ENCODE data around the gene FBN3. TPM values are rescaled to one million over a fixed set of nuclear protein-coding genes. Genes with fewer than 3 reads are reported as not detected.
A peak's percentile ranks its signal among the peaks of the same experiment; 100 is the strongest.

Gene FBN3
- total and polyA plus RNA-seq, 8 donors, result 0.63 to 84.0 (median 69.7) TPM

- no peaks in the 10 kb centered on the region for H3K4me1 ChIP-seq
- no peaks in the 10 kb centered on the region for H3K27me3 ChIP-seq
- intact Hi-C loops (cut with DNase I), result no loop called here
- no peaks in the 10 kb centered on the region for H3K36me3 ChIP-seq
- peak in 1 of 4 donors; percentile 8 for DNase-seq
- ATAC-seq, result no peak
- H3K9me3 ChIP-seq, result no peaks in the 10 kb centered on the region
- H3K27ac ChIP-seq, result no peak overlapping the region
- no peak overlapping the region for H3K4me3 ChIP-seq
- TF ChIP-seq, protein P1, sequence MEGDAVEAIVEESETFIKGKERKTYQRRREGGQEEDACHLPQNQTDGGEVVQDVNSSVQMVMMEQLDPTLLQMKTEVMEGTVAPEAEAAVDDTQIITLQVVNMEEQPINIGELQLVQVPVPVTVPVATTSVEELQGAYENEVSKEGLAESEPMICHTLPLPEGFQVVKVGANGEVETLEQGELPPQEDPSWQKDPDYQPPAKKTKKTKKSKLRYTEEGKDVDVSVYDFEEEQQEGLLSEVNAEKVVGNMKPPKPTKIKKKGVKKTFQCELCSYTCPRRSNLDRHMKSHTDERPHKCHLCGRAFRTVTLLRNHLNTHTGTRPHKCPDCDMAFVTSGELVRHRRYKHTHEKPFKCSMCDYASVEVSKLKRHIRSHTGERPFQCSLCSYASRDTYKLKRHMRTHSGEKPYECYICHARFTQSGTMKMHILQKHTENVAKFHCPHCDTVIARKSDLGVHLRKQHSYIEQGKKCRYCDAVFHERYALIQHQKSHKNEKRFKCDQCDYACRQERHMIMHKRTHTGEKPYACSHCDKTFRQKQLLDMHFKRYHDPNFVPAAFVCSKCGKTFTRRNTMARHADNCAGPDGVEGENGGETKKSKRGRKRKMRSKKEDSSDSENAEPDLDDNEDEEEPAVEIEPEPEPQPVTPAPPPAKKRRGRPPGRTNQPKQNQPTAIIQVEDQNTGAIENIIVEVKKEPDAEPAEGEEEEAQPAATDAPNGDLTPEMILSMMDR (IDR thresholded peaks at IDR 0.05), result no peak
These were observed 128.0 kb downstream of the FBN3 start for GRCh38 chr19:8021374-8021773.

- intact Hi-C loops (cut with DNase I), result no loop called here
- Histone ChIP-seq H3K4me3 (no peak overlapping the region), H3K9me3 (no peaks in the 10 kb centered on the region), H3K27me3 (no peaks in the 10 kb centered on the region), H3K27ac (no peak overlapping the region), H3K36me3 (no peaks in the 10 kb centered on the region), H3K4me1 (no peaks in the 10 kb centered on the region)
- TF ChIP-seq, protein P1 (IDR thresholded peaks at IDR 0.05), result no peak
- no peak for ATAC-seq
- DNase-seq, result peak in 1 of 4 donors; percentile 24
These were observed 128.7 kb downstream of the FBN3 start for GRCh38 chr19:8020681-8021080.

- DNase-seq, result peak in 1 of 4 donors; percentile 37
These were observed 131.6 kb downstream of the FBN3 start for GRCh38 chr19:8017808-8018207.

More at GRCh38 chr19:8017808-8018207, 131.6 kb downstream of the FBN3 start:
- no peaks in the 10 kb centered on the region for H3K36me3 ChIP-seq
- no peak overlapping the region for H3K27ac ChIP-seq
- H3K27me3 ChIP-seq, result no peaks in the 10 kb centered on the region
- no peaks in the 10 kb centered on the region for H3K4me1 ChIP-seq
- H3K9me3 ChIP-seq, result no peaks in the 10 kb centered on the region
- peak; percentile 54 for ATAC-seq
- TF ChIP-seq, protein P1 (IDR thresholded peaks at IDR 0.05), result no peak
- no peak overlapping the region for H3K4me3 ChIP-seq
- intact Hi-C loops (cut with DNase I), result no loop called here

Other genes starting within 250 kb of the FBN3 start
- gene MAP2K7, start 245.7 kb downstream of the FBN3 start, total RNA-seq, result 10 to 100 TPM; 30.5 to 31.1 TPM
- gene MAP2K7, start 245.7 kb downstream of the FBN3 start, polyA plus RNA-seq (ENCODE audit: insufficient read length in 6 of 6), result 10 to 100 TPM; 25.7 to 33.1 (median 30.5) TPM
- under 1 TPM; 0.29 to 0.55 TPM for gene TGFBR3L, start 234.8 kb downstream of the FBN3 start, total RNA-seq
- under 1 TPM in 4 of 6 donors, not detected in 2; 0.11 to 0.26 (median 0.19) TPM for gene TGFBR3L, start 234.8 kb downstream of the FBN3 start, polyA plus RNA-seq (ENCODE audit: insufficient read length in 6 of 6)
- gene SNAPC2, start 229.3 kb downstream of the FBN3 start, total RNA-seq, result 10 to 100 TPM; 15.2 to 20.5 TPM
- 10 to 100 TPM; 11.1 to 18.5 (median 14.9) TPM for gene SNAPC2, start 229.3 kb downstream of the FBN3 start, polyA plus RNA-seq (ENCODE audit: insufficient read length in 6 of 6)
- gene CTXN1, start 223.5 kb downstream of the FBN3 start, total RNA-seq, result 1 to 10 TPM; 6.5 to 8.5 TPM
- gene CTXN1, start 223.5 kb downstream of the FBN3 start, polyA plus RNA-seq (ENCODE audit: insufficient read length in 6 of 6), result 10 to 100 TPM in 3 of 6 donors, 1 to 10 TPM in 3; 4.2 to 13.3 (median 9.9) TPM
- 10 to 100 TPM; 42.2 to 52.1 TPM for gene TIMM44, start 205.9 kb downstream of the FBN3 start, total RNA-seq
- 10 to 100 TPM; 36.7 to 56.5 (median 42.9) TPM for gene TIMM44, start 205.9 kb downstream of the FBN3 start, polyA plus RNA-seq (ENCODE audit: insufficient read length in 6 of 6)
- gene ELAVL1, start 144.0 kb downstream of the FBN3 start, total RNA-seq, result 10 to 100 TPM; 67.8 to 73.2 TPM
- gene ELAVL1, start 144.0 kb downstream of the FBN3 start, polyA plus RNA-seq (ENCODE audit: insufficient read length in 6 of 6), result 10 to 100 TPM; 64.3 to 76.0 (median 71.2) TPM
- gene CCL25, start 96.8 kb downstream of the FBN3 start, total RNA-seq, result not detected
- under 1 TPM in 4 of 6 donors, not detected in 2; 0.23 to 0.46 (median 0.37) TPM for gene CCL25, start 96.8 kb downstream of the FBN3 start, polyA plus RNA-seq (ENCODE audit: insufficient read length in 6 of 6)
- 10 to 100 TPM; 36.8 to 38.6 TPM for gene CERS4, start 59.8 kb upstream of the FBN3 start, total RNA-seq
- 10 to 100 TPM; 46.1 to 59.1 (median 51.9) TPM for gene CERS4, start 59.8 kb upstream of the FBN3 start, polyA plus RNA-seq (ENCODE audit: insufficient read length in 6 of 6)
- gene CD320, start 158.8 kb upstream of the FBN3 start, total RNA-seq, result 10 to 100 TPM; 44.1 to 58.3 TPM
- 10 to 100 TPM; 30.4 to 42.5 (median 34.0) TPM for gene CD320, start 158.8 kb upstream of the FBN3 start, polyA plus RNA-seq (ENCODE audit: insufficient read length in 6 of 6)
- gene NDUFA7, start 171.8 kb upstream of the FBN3 start, total RNA-seq, result 10 to 100 TPM; 38.7 to 40.8 TPM
- gene NDUFA7, start 171.8 kb upstream of the FBN3 start, polyA plus RNA-seq (ENCODE audit: insufficient read length in 6 of 6), result 10 to 100 TPM; 32.0 to 51.6 (median 37.7) TPM
- 1,000 to 10,000 TPM; 1,595 to 1,630 TPM for gene RPS28, start 171.9 kb upstream of the FBN3 start, total RNA-seq
- gene RPS28, start 171.9 kb upstream of the FBN3 start, polyA plus RNA-seq (ENCODE audit: insufficient read length in 6 of 6), result 100 to 1,000 TPM; 565 to 753 (median 599) TPM
- 10 to 100 TPM; 14.4 to 29.0 TPM for gene KANK3, start 193.7 kb upstream of the FBN3 start, total RNA-seq
- 10 to 100 TPM; 14.6 to 24.9 (median 15.5) TPM for gene KANK3, start 193.7 kb upstream of the FBN3 start, polyA plus RNA-seq (ENCODE audit: insufficient read length in 6 of 6)
- gene ANGPTL4, start 214.6 kb upstream of the FBN3 start, total RNA-seq, result 10 to 100 TPM in 1 of 2 donors, 1 to 10 TPM in 1; 2.5 to 24.8 TPM
- 1 to 10 TPM; 3.1 to 7.0 (median 4.3) TPM for gene ANGPTL4, start 214.6 kb upstream of the FBN3 start, polyA plus RNA-seq (ENCODE audit: insufficient read length in 6 of 6)
- 100 to 1,000 TPM in 1 of 2 donors, 10 to 100 TPM in 1; 91.6 to 116 TPM for gene RAB11B, start 240.8 kb upstream of the FBN3 start, total RNA-seq
- gene RAB11B, start 240.8 kb upstream of the FBN3 start, polyA plus RNA-seq (ENCODE audit: insufficient read length in 6 of 6), result 100 to 1,000 TPM; 123 to 137 (median 130) TPM

Data from left lung (tissue), 10 donors.